GM21528 (cell line): ENCODE measurements around the gene TUBA8.
"Not testable (repeated sequence)": the region's sequence is repeated elsewhere in the genome, so short reads cannot be mapped to it uniquely, and the experiment has no call there.

ENCODE experiments used
- ATAC-seq: cut with Tn5 transposase; IDR thresholded peaks from one replicate; pipeline ENCODE4 v1.9.1; 2021; ENCODE audit warnings: mild to moderate bottlenecking, moderate library complexity; ENCODE audit not compliant: unreplicated experiment, low FRiP score

TUBA8 gene

GRCh38 chr22:18110194-18110953, at the start of gene TUBA8:
Gene TUBA8 (plus strand): TSS chr22:18110809. CDS start chr22:18110866, 57 bp downstream.
- no peak for ATAC-seq

GRCh38 chr22:18062421-18062820, 48.2 kb upstream of the TUBA8 start:
- no peak for ATAC-seq

GRCh38 chr22:18063306-18063705, 47.3 kb upstream of the TUBA8 start:
- ATAC-seq, result no peak

- not testable (repeated sequence) for ATAC-seq
These were observed 46.9 kb upstream of the TUBA8 start for GRCh38 chr22:18063715-18064114.

GRCh38 chr22:18064636-18065035, 46.0 kb upstream of the TUBA8 start:
- ATAC-seq, result no peak

GRCh38 chr22:18065256-18065655, 45.4 kb upstream of the TUBA8 start:
- ATAC-seq, result no peak

- no peak for ATAC-seq
These were observed 44.3 kb upstream of the TUBA8 start for GRCh38 chr22:18066181-18066859.

GRCh38 chr22:18067121-18067520, 43.5 kb upstream of the TUBA8 start:
- no peak for ATAC-seq

- no peak for ATAC-seq
These were observed 42.9 kb upstream of the TUBA8 start for GRCh38 chr22:18067548-18068341.

- no peak for ATAC-seq
These were observed 42.1 kb upstream of the TUBA8 start for GRCh38 chr22:18068381-18068988.

- ATAC-seq, result no peak
These were observed 41.6 kb upstream of the TUBA8 start for GRCh38 chr22:18069041-18069440.

- no peak for ATAC-seq
These were observed 40.6 kb upstream of the TUBA8 start for GRCh38 chr22:18070041-18070440.

- ATAC-seq, result no peak
These were observed 39.9 kb upstream of the TUBA8 start for GRCh38 chr22:18070556-18071306.

GRCh38 chr22:18071307-18071967, 39.2 kb upstream of the TUBA8 start:
- ATAC-seq, result not testable (repeated sequence)

- ATAC-seq, result no peak
These were observed 38.7 kb upstream of the TUBA8 start for GRCh38 chr22:18071968-18072310.

GRCh38 chr22:18073467-18073866, 37.1 kb upstream of the TUBA8 start:
- ATAC-seq, result no peak

GRCh38 chr22:18073927-18074326, 36.7 kb upstream of the TUBA8 start:
- not testable (repeated sequence) for ATAC-seq

- no peak for ATAC-seq
These were observed 35.4 kb upstream of the TUBA8 start for GRCh38 chr22:18075101-18075719.
